ENCODE results near the gene SPN. TPM values are rescaled to one million over a fixed set of nuclear protein-coding genes. Genes with fewer than 3 reads are reported as not detected.
"Not testable (repeated sequence)": the region's sequence is repeated elsewhere in the genome, so short reads cannot be mapped to it uniquely, and the experiment has no call there.

Gene SPN, protein sequence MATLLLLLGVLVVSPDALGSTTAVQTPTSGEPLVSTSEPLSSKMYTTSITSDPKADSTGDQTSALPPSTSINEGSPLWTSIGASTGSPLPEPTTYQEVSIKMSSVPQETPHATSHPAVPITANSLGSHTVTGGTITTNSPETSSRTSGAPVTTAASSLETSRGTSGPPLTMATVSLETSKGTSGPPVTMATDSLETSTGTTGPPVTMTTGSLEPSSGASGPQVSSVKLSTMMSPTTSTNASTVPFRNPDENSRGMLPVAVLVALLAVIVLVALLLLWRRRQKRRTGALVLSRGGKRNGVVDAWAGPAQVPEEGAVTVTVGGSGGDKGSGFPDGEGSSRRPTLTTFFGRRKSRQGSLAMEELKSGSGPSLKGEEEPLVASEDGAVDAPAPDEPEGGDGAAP
- total RNA-seq: not detected in 2 replicates

DNA sequence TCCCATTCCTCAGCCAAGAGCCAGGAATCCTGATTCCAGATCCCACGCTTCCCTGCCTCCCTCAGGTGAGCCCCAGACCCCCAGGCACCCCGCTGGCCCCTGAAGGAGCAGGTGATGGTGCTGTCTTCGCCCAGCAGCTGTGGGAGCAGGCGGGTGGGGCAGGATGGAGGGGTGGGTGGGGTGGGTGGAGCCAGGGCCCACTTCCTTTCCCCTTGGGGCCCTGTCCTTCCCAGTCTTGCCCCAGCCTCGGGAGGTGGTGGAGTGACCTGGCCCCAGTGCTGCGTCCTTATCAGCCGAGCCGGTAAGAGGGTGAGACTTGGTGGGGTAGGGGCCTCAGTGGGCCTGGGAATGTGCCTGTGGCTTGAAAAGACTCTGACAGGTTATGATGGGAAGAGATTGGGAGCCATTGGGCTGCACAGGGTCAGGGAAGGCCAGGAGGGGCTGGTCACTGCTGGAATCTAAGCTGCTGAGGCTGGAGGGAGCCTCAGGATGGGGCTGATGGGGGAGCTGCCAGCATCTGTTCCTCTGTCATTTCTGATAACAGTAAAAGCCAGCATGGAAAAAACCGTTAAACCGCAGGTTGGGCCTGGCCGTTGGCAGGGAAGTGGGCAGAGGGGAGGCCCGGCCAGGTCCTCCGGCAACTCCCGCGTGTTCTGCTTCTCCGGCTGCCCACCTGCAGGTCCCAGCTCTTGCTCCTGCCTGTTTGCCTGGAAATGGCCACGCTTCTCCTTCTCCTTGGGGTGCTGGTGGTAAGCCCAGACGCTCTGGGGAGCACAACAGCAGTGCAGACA is at the start of gene SPN:
Gene SPN (plus strand): TSS at position 232 of the 791 bp plus-strand sequence. CDS start 482 bp downstream, at position 714.
- no peak for DNase-seq (ENCODE audit: extremely low read depth, low read depth, low spot score)

DNA sequence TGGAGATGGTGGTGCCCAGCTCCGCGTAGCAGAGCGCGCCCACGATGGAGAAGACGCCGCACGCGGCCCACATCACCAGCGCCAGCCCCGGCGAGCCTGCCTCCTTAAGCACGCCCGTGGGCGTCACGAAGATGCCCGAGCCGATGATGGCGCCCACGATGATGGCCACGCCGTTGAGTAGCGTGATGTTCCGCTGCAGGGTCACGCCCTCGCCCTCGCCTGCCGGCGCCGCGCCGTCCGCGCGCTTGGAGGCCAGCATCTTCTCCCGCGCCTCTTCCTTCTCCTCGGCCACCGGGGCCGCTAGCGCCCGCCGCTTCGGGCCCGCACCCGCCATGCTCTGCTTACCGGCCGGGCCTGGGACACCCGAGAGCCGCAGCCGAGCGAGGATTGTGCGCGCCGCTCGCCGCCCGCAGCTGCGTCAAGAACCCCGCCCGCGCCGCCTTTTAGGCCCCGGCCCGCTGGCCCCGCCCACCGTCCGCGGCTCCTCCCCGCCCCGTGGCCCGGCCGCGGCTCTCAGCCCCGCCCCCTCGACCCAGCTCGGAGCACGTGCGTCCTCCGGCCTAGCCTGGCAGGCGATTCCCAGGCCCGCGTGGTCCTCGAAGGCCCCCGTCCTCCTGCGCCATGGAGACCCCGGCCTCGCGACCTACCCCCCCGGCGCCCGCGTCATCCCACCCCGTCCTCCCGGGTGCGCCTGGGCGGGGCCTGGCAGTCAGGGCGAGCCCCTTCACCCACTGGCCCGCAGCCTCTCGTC is 49.6 kb upstream of the SPN start:
- not testable (repeated sequence) for DNase-seq (ENCODE audit: extremely low read depth, low read depth, low spot score)

DNA sequence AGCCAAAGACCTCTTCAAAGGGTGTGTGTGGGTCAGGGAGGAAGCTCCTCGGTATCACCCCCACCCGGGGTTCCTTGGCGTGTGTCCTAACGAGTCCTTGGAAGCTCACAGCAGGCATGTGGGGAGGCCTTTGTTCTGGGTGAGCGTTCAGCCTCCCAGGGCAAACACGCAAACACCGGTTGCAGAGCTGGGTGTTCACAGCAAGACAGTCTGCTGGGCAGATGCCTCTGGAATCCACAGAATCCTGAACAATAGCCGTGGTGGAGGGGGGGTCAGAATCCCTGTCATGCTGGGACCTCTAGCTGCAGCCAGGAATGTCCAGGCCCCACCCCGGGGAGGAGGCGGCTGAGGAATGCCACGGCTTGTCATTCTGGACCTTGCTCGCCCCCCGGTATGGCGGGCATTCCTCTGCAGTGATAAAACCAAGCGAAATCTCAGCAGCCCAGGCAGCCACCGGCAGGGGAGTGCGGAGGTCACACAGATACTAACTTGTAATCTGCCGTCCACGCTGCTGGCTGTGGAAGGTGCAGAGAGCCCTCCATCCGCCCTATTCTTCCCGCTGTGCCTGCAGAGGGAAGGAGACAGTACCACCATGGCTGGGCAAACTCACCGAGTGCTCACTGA is 48.2 kb upstream of the SPN start:
- not testable (repeated sequence) for DNase-seq (ENCODE audit: extremely low read depth, low read depth, low spot score)

DNA sequence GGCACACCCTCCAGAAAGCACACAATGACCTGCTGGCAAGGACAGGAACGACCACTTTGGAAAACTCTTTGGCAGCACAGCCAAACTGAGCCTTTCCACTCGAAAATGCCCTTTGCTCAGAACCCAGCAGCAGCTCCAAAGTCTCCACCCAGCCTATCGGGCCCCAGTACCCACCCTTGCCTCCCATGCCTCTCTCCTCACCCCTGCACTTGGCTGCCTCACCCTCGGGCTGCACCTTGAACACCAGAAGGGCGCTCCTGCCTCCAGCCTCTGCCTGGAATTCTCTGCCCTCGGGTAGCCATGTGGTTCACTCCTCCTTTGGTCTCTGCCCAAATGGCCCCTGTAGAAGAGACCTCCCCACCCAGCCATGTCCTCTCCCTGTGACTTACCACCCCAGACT is 46.9 kb upstream of the SPN start:
- not testable (repeated sequence) for DNase-seq (ENCODE audit: extremely low read depth, low read depth, low spot score)

DNA sequence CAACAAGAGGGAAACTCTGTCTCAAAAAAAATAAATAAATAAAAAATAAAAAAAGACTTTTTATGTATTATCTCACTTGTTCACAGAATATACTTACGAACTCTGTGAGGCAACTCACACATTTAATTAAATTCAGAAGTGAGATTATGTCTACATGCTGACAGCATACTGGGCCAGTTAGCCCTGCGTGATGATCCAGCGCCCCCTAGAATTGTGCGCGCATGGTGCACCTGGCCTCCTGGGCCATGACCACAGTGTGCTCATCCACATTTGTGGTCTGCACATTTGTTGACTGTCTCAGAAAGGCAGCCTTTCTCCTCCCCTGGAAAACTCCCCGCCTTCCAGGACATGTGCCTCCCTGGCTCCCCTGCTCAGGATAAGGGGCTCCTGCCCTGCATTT is 42.5 kb upstream of the SPN start:
- not testable (repeated sequence) for DNase-seq (ENCODE audit: extremely low read depth, low read depth, low spot score)

DNA sequence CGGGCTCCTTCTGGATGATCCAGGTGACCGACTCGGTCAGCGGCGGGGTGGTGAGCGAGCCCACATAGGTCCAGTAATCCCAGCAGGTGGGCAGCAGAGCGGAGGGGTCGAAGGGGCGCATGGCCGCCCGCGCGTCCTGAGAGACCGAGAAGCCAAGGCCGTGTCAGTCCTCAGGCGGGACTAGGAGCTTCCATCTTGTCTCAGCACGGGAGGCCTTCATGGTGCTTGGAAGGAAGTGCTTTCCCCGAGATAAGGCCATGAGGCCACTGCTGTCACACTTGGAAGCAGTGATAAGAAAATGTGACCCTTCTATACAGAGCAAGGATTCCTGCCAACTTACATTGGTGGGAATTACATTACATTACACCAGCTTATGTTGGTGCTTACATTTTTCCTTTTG is 40.3 kb upstream of the SPN start:
- DNase-seq (ENCODE audit: extremely low read depth, low read depth, low spot score): not testable (repeated sequence)

DNA sequence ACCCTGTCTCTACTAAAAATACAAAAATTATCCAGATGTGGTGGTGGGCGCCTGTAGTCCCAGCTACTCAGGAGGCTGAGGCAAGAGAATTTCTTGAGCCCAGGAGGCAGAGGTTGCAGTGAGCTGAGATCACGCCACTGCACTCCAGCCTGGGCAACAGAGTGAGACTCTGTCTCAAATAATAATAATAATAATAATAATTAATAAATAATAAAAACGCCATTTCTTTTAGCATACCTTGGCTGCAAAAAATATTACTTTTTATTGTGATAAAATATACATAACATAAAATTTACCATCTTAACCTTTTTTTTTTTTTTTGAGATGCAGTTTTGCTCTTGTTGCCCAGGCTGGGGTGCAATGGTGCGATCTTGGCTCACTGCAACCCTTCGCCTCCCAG is 39.8 kb upstream of the SPN start:
- not testable (repeated sequence) for DNase-seq (ENCODE audit: extremely low read depth, low read depth, low spot score)

DNA sequence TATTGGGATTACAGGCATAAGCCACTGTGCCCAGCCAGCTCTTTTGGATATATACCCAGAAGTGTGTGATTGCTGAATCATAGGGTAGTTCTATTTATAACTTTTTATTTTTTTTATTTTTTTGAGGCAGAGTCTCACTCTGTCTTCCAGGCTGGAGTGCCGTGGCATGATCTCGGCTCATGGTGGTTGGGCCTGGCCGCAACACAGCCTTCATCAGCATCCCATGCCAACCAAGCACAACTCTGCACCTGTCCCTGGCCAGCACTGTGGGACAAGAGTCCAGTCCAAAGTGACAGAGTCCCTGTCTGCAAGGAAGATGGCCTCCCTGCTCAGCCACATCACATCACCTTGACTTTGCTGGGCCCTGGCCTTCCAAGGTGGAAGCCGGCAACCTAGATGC is 37.9 kb upstream of the SPN start:
- not testable (repeated sequence) for DNase-seq (ENCODE audit: extremely low read depth, low read depth, low spot score)

DNA sequence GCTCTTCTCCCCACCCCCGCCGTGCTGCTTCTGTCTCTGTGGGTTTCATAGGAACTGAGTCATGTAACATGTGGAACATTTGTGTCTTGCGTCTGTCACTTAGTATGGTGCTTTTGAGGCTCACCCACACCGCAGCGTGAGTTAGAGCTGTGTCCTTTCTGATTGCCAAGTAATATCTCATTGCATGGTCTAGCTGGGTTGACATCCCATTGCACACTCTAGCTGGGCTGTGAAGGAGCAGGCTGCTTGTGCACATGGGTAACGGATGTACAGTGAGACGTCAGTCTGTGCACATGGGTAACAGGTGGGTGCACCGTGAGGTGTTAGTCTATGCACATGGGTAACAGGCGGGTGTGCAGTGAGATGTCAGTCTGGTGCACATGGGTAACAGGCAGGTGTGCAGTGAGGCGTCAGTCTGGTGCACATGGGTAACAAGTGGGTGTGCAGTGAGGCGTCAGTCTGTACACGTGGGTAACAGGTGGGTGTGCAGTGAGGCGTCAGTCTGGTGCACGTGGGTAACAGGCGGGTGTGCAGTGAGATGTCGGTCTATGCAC is 36.2 kb upstream of the SPN start:
- DNase-seq (ENCODE audit: extremely low read depth, low read depth, low spot score): not testable (repeated sequence)

DNA sequence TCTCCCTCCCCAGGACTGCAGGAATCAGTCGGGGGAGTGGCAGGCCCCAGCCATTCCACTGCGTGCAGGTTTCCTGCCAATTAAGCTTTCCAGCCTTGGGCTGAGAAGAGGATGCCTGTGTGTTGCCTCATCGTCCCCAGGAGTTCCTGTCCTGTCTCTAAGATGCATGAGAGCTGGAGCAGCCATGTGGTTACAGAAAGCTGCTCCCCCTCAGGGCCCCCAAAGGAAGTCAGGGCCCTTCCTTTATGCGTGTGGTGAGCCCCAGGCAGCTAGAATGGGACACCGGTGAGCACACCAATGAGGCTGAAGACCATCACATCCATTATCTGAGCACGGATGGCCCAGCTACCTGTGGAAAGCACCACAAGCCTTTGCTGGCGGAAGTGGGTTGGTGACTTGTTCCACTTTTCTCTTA is 35.4 kb upstream of the SPN start:
- DNase-seq (ENCODE audit: extremely low read depth, low read depth, low spot score): not testable (repeated sequence)

DNA sequence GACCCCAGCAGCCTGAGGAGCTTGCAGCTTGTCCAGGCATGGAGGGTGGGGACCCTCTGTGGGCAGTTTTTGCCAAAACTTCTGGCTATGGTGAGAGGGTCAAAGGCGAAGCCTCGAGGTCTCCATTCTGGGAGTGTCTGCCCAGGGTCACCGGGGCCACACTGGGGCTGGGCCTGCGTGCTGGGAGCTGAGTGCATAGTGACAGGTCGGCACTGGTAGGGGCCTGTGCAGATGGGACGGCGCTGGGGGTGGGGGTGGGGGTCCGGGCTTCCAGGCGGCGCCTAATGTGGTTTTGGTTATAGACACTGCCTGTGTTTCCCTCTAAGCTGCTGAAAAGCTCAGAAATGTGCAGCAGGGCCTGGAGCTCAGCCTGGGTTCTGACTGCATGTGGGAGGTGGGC is 34.3 kb upstream of the SPN start:
- not testable (repeated sequence) for DNase-seq (ENCODE audit: extremely low read depth, low read depth, low spot score)

DNA sequence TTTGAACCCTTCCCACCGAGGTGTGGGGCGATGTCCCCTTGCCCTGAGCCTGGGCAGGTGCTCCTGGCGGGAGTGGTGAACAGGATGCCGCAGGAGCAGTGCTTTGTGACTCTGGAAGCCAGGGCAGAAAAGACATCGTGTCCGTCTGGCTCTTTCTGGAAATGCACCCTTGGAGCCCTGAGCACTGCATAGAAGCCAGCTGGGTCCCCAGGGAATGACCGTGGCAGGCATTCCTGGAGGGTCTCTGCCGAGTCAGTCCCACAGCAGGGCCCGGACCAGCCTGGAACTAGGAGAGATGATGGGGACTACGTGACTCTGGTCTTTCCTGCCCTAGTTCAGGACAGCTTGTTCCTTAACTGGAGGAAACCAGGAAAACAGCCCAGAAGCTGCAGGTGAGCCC is 33.7 kb upstream of the SPN start:
- DNase-seq (ENCODE audit: extremely low read depth, low read depth, low spot score): not testable (repeated sequence)

DNA sequence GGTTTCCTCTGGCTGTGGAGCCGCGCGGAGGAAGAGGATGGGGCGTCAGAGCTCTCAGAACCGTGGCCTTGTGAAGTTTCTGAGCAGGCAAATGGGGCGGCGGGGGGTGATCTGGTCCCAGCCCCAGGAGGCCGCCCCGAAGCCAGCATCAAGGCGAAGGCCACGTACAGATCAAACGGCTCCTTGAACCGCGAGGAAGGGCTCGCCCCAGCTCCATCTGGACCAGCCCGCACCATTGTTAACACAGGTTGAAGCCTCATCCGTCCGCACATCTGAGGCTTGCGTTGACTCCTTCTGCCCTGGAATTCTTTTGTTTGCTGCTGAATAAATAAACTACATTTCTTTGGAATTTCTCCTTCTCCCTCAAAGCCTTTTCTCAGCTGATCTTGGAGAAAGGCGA is 31.4 kb upstream of the SPN start:
- DNase-seq (ENCODE audit: extremely low read depth, low read depth, low spot score): not testable (repeated sequence)

DNA sequence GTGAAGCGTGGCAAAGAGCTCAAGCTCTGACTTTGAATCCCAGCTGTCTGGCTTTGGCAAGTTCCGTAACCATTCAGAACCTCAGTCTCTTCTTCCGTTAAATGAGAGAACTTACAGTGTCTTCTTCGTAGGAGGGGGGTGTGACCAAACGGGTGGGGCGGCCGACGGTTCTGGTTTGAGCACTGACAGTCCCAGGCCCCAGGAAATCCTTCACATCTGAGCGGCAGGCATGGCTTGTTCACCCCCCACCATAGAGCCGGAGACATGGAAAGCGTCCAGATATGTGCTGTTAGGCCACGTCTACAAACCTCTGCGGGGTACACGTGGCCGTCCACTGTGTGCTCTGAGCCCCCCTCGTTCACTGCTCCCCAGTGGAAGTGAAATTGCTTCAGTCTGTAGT is 27.1 kb upstream of the SPN start:
- not testable (repeated sequence) for DNase-seq (ENCODE audit: extremely low read depth, low read depth, low spot score)

DNA sequence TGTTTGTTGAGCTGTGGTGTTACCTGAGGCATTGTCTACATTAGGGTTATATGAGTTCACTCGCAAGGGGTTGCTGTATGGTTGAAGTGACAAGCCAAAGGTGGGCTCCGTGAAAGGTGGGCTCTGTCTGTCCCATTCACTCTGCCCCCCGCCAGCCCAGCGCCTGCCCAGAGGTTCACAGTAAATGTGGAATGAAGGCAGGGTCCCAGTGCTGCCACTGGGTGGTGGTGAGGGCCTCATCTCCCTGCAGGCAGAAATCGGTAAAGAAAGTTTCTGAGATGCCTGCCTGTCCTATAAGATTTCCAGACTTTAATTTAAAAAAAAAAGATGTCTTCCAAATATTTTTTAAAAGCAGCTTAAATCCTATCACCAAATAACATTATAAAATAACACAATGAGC is 26.7 kb upstream of the SPN start:
- not testable (repeated sequence) for DNase-seq (ENCODE audit: extremely low read depth, low read depth, low spot score)

DNA sequence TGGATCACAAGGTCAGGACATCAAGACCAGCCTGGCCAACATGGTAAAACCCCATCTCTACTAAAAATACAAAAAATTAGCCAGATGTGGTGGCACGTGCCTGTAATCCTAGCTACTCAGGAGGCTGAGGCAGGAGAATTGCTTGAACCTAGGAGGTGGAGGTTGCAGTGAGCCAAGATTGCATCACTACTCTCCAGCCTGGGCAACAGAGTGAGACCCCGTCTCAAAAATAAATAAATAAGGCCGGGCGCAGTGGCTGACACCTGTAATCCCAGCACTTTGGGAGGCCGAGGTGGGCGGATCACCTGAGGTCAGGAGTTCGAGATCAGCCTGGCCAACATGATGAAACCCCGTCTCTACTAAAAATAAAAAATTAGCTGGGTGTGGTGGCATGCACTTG is 24.3 kb upstream of the SPN start:
- DNase-seq (ENCODE audit: extremely low read depth, low read depth, low spot score): not testable (repeated sequence)

DNA sequence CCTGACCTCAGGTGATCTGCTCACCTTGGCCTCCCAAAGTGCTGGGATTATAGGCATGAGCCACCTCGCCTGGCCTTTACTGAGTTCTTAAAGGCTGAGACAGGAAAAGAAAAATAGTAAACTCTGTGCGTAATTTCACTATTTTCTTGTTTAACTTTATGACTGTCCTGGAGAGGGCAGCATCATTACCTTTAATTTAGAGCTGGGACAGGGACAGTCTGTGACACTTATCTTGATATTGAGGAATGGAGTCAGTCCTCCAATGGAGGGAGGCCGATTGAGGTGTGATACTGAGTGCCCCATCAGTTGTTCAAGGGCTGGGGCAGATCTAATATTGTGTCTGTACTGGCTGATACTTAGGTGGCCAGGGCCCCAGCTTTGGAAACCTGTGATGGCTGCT is 21.5 kb upstream of the SPN start:
- no peak for DNase-seq (ENCODE audit: extremely low read depth, low read depth, low spot score)

DNA sequence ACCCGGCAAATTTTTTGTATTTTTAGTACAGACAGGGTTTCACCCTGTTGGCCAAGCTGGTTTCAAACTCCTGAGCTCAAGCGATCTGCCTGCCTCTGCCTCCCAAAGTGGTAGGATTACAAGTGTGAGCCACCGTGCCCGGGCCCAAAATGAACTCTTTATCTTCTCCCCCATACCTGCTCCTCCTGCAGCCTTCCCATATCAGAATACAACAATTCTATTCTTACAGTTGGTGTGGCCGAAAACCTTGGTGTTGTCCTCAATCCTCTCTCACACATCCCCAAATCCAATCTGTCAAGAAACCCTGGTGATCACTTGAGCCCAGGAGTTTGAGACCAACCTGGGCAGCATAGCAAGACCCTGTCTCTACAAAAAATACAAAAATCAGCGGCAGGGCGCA is 19.5 kb upstream of the SPN start:
- DNase-seq (ENCODE audit: extremely low read depth, low read depth, low spot score): no peak

DNA sequence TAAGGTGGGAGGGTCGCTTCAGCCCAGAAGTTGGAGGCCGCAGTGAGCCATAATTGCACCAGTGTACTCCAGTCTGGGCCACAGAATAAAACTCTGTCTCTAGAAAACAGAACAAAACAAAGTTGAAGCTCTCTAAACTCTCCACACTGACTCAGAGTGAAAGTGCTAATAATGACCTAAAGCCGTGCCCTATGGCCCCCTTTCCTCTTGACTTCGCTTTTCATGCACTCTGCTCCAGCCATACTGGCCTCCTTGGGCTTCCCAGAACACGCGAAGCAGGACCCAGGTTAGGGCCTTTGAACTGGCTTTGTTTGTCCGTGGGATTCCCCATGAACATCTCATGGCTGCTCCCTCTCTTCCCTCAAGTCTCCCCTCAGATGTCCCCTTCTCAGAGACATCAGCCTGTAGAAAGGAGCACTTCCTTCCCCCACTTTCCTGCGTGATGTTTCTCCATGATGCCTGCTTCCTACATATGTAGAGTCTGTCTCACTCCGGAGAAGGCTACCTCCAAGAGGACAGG is 18.6 kb upstream of the SPN start:
- no peak for DNase-seq (ENCODE audit: extremely low read depth, low read depth, low spot score)
